Measurements from ENCODE around the gene ZFYVE9.

DNA sequence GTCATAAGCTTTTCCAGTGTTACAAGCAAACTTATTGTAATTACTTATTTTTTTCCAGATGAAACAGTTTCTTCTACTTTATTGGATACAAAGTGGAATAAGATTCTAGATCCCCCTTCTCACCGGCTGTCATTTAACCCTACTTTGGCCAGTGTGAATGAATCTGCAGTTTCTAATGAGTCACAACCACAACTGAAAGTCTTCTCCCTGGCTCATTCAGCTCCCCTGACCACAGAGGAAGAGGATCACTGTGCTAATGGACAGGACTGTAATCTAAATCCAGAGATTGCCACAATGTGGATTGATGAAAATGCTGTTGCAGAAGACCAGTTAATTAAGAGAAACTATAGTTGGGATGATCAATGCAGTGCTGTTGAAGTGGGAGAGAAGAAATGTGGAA is 95.5 kb downstream of the ZFYVE9 start:
- TF ChIP-seq, protein P1, sequence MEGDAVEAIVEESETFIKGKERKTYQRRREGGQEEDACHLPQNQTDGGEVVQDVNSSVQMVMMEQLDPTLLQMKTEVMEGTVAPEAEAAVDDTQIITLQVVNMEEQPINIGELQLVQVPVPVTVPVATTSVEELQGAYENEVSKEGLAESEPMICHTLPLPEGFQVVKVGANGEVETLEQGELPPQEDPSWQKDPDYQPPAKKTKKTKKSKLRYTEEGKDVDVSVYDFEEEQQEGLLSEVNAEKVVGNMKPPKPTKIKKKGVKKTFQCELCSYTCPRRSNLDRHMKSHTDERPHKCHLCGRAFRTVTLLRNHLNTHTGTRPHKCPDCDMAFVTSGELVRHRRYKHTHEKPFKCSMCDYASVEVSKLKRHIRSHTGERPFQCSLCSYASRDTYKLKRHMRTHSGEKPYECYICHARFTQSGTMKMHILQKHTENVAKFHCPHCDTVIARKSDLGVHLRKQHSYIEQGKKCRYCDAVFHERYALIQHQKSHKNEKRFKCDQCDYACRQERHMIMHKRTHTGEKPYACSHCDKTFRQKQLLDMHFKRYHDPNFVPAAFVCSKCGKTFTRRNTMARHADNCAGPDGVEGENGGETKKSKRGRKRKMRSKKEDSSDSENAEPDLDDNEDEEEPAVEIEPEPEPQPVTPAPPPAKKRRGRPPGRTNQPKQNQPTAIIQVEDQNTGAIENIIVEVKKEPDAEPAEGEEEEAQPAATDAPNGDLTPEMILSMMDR (IDR thresholded peaks at IDR 0.05): no peak
- no peak for TF ChIP-seq ZFX (IDR thresholded peaks at IDR 0.05; ENCODE audit: borderline replicate concordance)

Data from 22Rv1 (cell line).